Measurements from ENCODE around the gene PPARA.

GRCh38 chr22:46213052-46213451 lies 62.7 kb downstream of the PPARA start:
- TF ChIP-seq, protein P1, sequence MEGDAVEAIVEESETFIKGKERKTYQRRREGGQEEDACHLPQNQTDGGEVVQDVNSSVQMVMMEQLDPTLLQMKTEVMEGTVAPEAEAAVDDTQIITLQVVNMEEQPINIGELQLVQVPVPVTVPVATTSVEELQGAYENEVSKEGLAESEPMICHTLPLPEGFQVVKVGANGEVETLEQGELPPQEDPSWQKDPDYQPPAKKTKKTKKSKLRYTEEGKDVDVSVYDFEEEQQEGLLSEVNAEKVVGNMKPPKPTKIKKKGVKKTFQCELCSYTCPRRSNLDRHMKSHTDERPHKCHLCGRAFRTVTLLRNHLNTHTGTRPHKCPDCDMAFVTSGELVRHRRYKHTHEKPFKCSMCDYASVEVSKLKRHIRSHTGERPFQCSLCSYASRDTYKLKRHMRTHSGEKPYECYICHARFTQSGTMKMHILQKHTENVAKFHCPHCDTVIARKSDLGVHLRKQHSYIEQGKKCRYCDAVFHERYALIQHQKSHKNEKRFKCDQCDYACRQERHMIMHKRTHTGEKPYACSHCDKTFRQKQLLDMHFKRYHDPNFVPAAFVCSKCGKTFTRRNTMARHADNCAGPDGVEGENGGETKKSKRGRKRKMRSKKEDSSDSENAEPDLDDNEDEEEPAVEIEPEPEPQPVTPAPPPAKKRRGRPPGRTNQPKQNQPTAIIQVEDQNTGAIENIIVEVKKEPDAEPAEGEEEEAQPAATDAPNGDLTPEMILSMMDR (IDR thresholded peaks at IDR 0.05; ENCODE audit: low read depth, low read length): no peak
- no peak for TF ChIP-seq EZH2phosphoT487 (IDR thresholded peaks at IDR 0.05; ENCODE audit: low read depth)

Measured in OCI-LY3 (cell line).